Measurements from ENCODE around the gene ZSCAN12.

ZSCAN12 gene

GRCh38 chr6:28334286-28335039 is 65.1 kb downstream of the ZSCAN12 start:
- no peaks in the 10 kb centered on the region for H3K27me3 Mint-ChIP-seq
- no peak overlapping the region for H3K4me3 Mint-ChIP-seq
- no peak overlapping the region for H3K27ac Mint-ChIP-seq
- H3K4me1 Mint-ChIP-seq (ENCODE audit: low read depth) = no peaks in the 10 kb centered on the region
- no peaks in the 10 kb centered on the region for H3K9me3 Mint-ChIP-seq
- H3K36me3 Mint-ChIP-seq (ENCODE audit: low read depth) = no peaks in the 10 kb centered on the region

- Mint-ChIP-seq H3K4me1 (ENCODE audit: low read depth) (no peaks in the 10 kb centered on the region), H3K9me3 (peaks cover 6% of the 10 kb centered on the region), H3K4me3 (no peak overlapping the region), H3K27me3 (no peaks in the 10 kb centered on the region), H3K36me3 (ENCODE audit: low read depth) (peaks cover 5% of the 10 kb centered on the region), H3K27ac (no peak overlapping the region)
Measured at GRCh38 chr6:28333599-28334018, 65.9 kb downstream of the ZSCAN12 start.

- Mint-ChIP-seq H3K27me3 (no peaks in the 10 kb centered on the region), H3K4me3 (no peak overlapping the region), H3K36me3 (ENCODE audit: low read depth) (peaks cover 9% of the 10 kb centered on the region), H3K9me3 (peaks cover 7% of the 10 kb centered on the region), H3K27ac (peak overlapping the region; percentile 45), H3K4me1 (ENCODE audit: low read depth) (no peaks in the 10 kb centered on the region)
Measured at GRCh38 chr6:28333047-28333446, 66.5 kb downstream of the ZSCAN12 start.

GRCh38 chr6:28330041-28330440 is 69.5 kb downstream of the ZSCAN12 start:
- no peaks in the 10 kb centered on the region for H3K27me3 Mint-ChIP-seq
- peaks cover 29% of the 10 kb centered on the region for H3K9me3 Mint-ChIP-seq
- H3K4me3 Mint-ChIP-seq = no peak overlapping the region
- H3K4me1 Mint-ChIP-seq (ENCODE audit: low read depth) = no peaks in the 10 kb centered on the region
- peaks cover 32% of the 10 kb centered on the region for H3K36me3 Mint-ChIP-seq (ENCODE audit: low read depth)
- no peak overlapping the region for H3K27ac Mint-ChIP-seq
